WTC11 (cell line): ENCODE results near the gene FAHD1. TPM values are rescaled to one million over a fixed set of nuclear protein-coding genes. Genes with fewer than 3 reads are reported as not detected.

ENCODE experiments used
- ATAC-seq: fragments of 200-7000 bp; cut with Tn5 transposase; 2 replicates; pipeline ENCODE4 v1.10.0; 2021; ENCODE audit warnings: mild to moderate bottlenecking, moderate library complexity
- CTCF ChIA-PET: fragments of 300-600 bp; sonication (Branson Sonifier 250); formaldehyde crosslinking; loops from one replicate; lab custom pipeline; 2021; ENCODE audit warnings: antibody characterized with exemption; lab: Charles Lee
- POLR2A ChIA-PET: fragments of 350-600 bp; sonication (Branson Sonifier 250); formaldehyde crosslinking; loops from one replicate; lab custom pipeline; 2021; ENCODE audit warnings: antibody characterized with exemption; lab: Charles Lee
- DNase-seq: peaks from one replicate; pipeline ENCODE4 v3.0.0; 2021; ENCODE audit warnings: low spot score
- H3K27ac Mint-ChIP-seq: 2 replicates; pipeline ENCODE4 v1.8.0; 2021; ENCODE audit warnings: mixed read lengths
- H3K27me3 Mint-ChIP-seq: 2 replicates; pipeline ENCODE4 v1.8.0; 2021; ENCODE audit warnings: low read depth, mild to moderate bottlenecking, moderate library complexity, mixed read lengths
- H3K36me3 Mint-ChIP-seq: 2 replicates; pipeline ENCODE4 v1.8.0; 2021; ENCODE audit warnings: mixed read lengths
- H3K4me1 Mint-ChIP-seq: 2 replicates; pipeline ENCODE4 v1.8.0; 2022; ENCODE audit warnings: mixed read lengths
- H3K4me3 Mint-ChIP-seq: 2 replicates; pipeline ENCODE4 v1.8.0; 2021; ENCODE audit warnings: mild to moderate bottlenecking, moderate library complexity, mixed read lengths
- H3K9me3 Mint-ChIP-seq: 2 replicates; pipeline ENCODE4 v1.8.0; 2021; ENCODE audit warnings: mixed read lengths
- ATF1 ChIP-seq: sonication (generic); formaldehyde crosslinking; IDR thresholded peaks from 2 replicates; pipeline ENCODE4 v1.8.1; 2023; ENCODE audit warnings: mild to moderate bottlenecking, moderate library complexity, missing genetic modification reagents
- ATF2 ChIP-seq: sonication (generic); formaldehyde crosslinking; IDR thresholded peaks from 2 replicates; pipeline ENCODE4 v1.8.1; 2022; ENCODE audit warnings: low read depth, missing genetic modification reagents, borderline replicate concordance
- CTCF ChIP-seq: fragments of 200-600 bp; IDR thresholded peaks from 2 replicates; pipeline ENCODE4 v1.8.0; 2022; ENCODE audit warnings: antibody characterized with exemption
- FOXK1 ChIP-seq: sonication (generic); formaldehyde crosslinking; IDR thresholded peaks from 2 replicates; pipeline ENCODE4 v1.8.0; 2022; ENCODE audit warnings: mild to moderate bottlenecking, moderate library complexity, missing genetic modification reagents
- FOXP1 ChIP-seq: sonication (generic); formaldehyde crosslinking; IDR thresholded peaks from 2 replicates; pipeline ENCODE4 v1.8.0; 2022; ENCODE audit warnings: missing genetic modification reagents, mild to moderate bottlenecking, moderate library complexity, borderline replicate concordance
- GTF2I ChIP-seq: fragments of 250-450 bp; sonication (Bioruptor Pico); conservative IDR thresholded peaks from 2 replicates; pipeline ENCODE4 v1.4.0; 2021; ENCODE audit warnings: mild to moderate bottlenecking
- JAZF1 ChIP-seq: fragments of 250-450 bp; sonication (Bioruptor Pico); IDR thresholded peaks from 2 replicates; pipeline ENCODE4 v1.9.0; 2021; ENCODE audit warnings: moderate library complexity, mild to moderate bottlenecking, inconsistent platforms
- MAX ChIP-seq: sonication (generic); formaldehyde crosslinking; IDR thresholded peaks from 2 replicates; pipeline ENCODE4 v1.8.0; 2022; ENCODE audit warnings: mild to moderate bottlenecking, missing genetic modification reagents
- OVOL2 ChIP-seq: fragments of 250-450 bp; sonication (Bioruptor Pico); IDR thresholded peaks from 2 replicates; pipeline ENCODE4 v1.9.0; 2021; ENCODE audit warnings: mild to moderate bottlenecking, borderline replicate concordance
- PREB ChIP-seq: sonication (generic); formaldehyde crosslinking; IDR thresholded peaks from 2 replicates; pipeline ENCODE4 v1.8.1; 2022; ENCODE audit warnings: mild to moderate bottlenecking, missing genetic modification reagents, moderate library complexity, borderline replicate concordance
- RORB ChIP-seq: fragments of 250-450 bp; sonication (Bioruptor Pico); IDR thresholded peaks from 2 replicates; pipeline ENCODE4 v1.9.0; 2021; ENCODE audit warnings: mild to moderate bottlenecking
- SOX15 ChIP-seq: fragments of 250-450 bp; sonication (Bioruptor Pico); IDR thresholded peaks from 2 replicates; pipeline ENCODE4 v1.9.0; 2021; ENCODE audit warnings: mild to moderate bottlenecking
- STAT6 ChIP-seq: sonication (generic); formaldehyde crosslinking; conservative IDR thresholded peaks from 2 replicates; pipeline ENCODE4 v1.8.1; 2023; ENCODE audit warnings: mild to moderate bottlenecking, low read depth, missing genetic modification reagents, moderate library complexity
- TP53 ChIP-seq: sonication (generic); formaldehyde crosslinking; IDR thresholded peaks from 2 replicates; pipeline ENCODE4 v1.8.1; 2023; ENCODE audit warnings: mild to moderate bottlenecking, missing genetic modification reagents
- ZMAT4 ChIP-seq: fragments of 250-450 bp; sonication (Bioruptor Pico); IDR thresholded peaks from 2 replicates; pipeline ENCODE4 v1.9.0; 2021; ENCODE audit warnings: mild to moderate bottlenecking
- ZNF121 ChIP-seq: sonication (generic); formaldehyde crosslinking; IDR thresholded peaks from 2 replicates; pipeline ENCODE4 v1.8.0; 2023; ENCODE audit warnings: missing genetic modification reagents
- ZNF219 ChIP-seq: sonication (generic); formaldehyde crosslinking; IDR thresholded peaks from 2 replicates; pipeline ENCODE4 v1.8.0; 2023; ENCODE audit warnings: missing genetic modification reagents, mild to moderate bottlenecking, borderline replicate concordance
- ZNF232 ChIP-seq: sonication (generic); formaldehyde crosslinking; IDR thresholded peaks from 2 replicates; pipeline ENCODE4 v1.8.0; 2022; ENCODE audit warnings: mild to moderate bottlenecking, missing genetic modification reagents
- ZNF317 ChIP-seq: sonication (generic); formaldehyde crosslinking; IDR thresholded peaks from 2 replicates; pipeline ENCODE4 v1.8.1; 2023; ENCODE audit warnings: low read depth, mild to moderate bottlenecking, moderate library complexity, missing genetic modification reagents, borderline replicate concordance
- ZNF416 ChIP-seq: fragments of 250-450 bp; sonication (Bioruptor Pico); IDR thresholded peaks from 2 replicates; pipeline ENCODE4 v1.9.0; 2021; ENCODE audit warnings: mild to moderate bottlenecking, inconsistent platforms
- total RNA-seq: library from RNA; stranded (reverse); gene quantifications from 3 replicates; pipeline ENCODE4 v1.2.3, GENCODE V29; 2021

Gene FAHD1
- total RNA-seq, 1 experiment from 2014 or later: 14.3 TPM

GRCh38 chr16:1865902-1866690 lies 39.1 kb downstream of the FAHD1 start:
- TF ChIP-seq ATF2 (CRISPR knock-in tag) (no peak), ZMAT4 (CRISPR knock-in tag) (no peak), MAX (CRISPR knock-in tag) (no peak), STAT6 (CRISPR knock-in tag) (no peak), ZNF219 (CRISPR knock-in tag) (no peak), OVOL2 (CRISPR knock-in tag) (no peak), TP53 (no peak), ATF1 (CRISPR knock-in tag) (no peak), ZNF121 (no peak), JAZF1 (CRISPR knock-in tag) (no peak), FOXK1 (no peak), ZNF232 (CRISPR knock-in tag) (no peak), SOX15 (no peak), FOXP1 (CRISPR knock-in tag) (no peak), GTF2I (CRISPR knock-in tag) (no peak), RORB (CRISPR knock-in tag) (no peak), ZNF416 (CRISPR knock-in tag) (no peak), CTCF (no peak), ZNF317 (CRISPR knock-in tag) (no peak), PREB (CRISPR knock-in tag) (no peak)
- ATAC-seq: no peak
- CTCF ChIA-PET: interaction anchor here (0.8 to 0.9 kb wide), 2 partner anchors 63 to 75 kb away, joined by 3 to 4 read pairs; no protein-coding TSS in a partner anchor
- Mint-ChIP-seq H3K4me1 (no peaks in the 10 kb centered on the region), H3K4me3 (no peak overlapping the region), H3K27me3 (peaks cover 22% of the 10 kb centered on the region), H3K36me3 (no peaks in the 10 kb centered on the region), H3K27ac (no peak overlapping the region), H3K9me3 (no peaks in the 10 kb centered on the region)
- DNase-seq: no peak
- POLR2A ChIA-PET: no interaction called here
